Body of pancreas (tissue), 4 donors: Measurements from ENCODE around the gene SLC24A4. TPM values are rescaled to one million over a fixed set of nuclear protein-coding genes. Genes with fewer than 3 reads are reported as not detected.

Experiments
- ATAC-seq: fragments of 150-250 bp; one replicate; pipeline ENCODE4 v1.9.1; 2016
- DNase-seq, 4 donors: peaks; one replicate each; pipeline ENCODE4 v3.0.0-alpha.2; 2019
- H3K27ac ChIP-seq, 4 donors: fragments of 200-600 bp; sonication (generic); 1 replicate in 3 of 4; 2 replicates in 1 of 4; pipeline versions ENCODE4 v1.5.1 to v1.6.1; 2016 to 2019; ENCODE audit warnings: mild to moderate bottlenecking in 1 of 4, mixed read lengths in 1 of 4, moderate library complexity in 1 of 4
- H3K27me3 ChIP-seq, 2 donors: fragments of 200-600 bp; sonication (generic); one replicate each; pipeline ENCODE4 v1.6.0; 2016; ENCODE audit warnings: mild to moderate bottlenecking in 1 of 2
- H3K36me3 ChIP-seq, 2 donors: fragments of 200-600 bp; sonication (generic); replicated peaks in 1 of 2; 2 replicates each; pipeline ENCODE4 v1.5.1; 2016; ENCODE audit warnings: low read depth in 2 of 2; ENCODE audit not compliant: insufficient read depth in 1 of 2
- H3K4me1 ChIP-seq: fragments of 200-600 bp; sonication (generic); one replicate; pipeline ENCODE4 v1.6.0; 2016
- H3K4me3 ChIP-seq, 2 donors: fragments of 200-600 bp; sonication (generic); 1 replicate in 1 of 2; 2 replicates in 1 of 2; pipeline ENCODE4 v1.5.1; 2016 to 2019
- H3K9me3 ChIP-seq, 3 donors: fragments of 200-600 bp; sonication (generic); 1 replicate in 2 of 3; 2 replicates in 1 of 3; pipeline ENCODE4 v1.5.1; 2016
- POLR2A ChIP-seq, 3 donors: fragments of 450-650 bp; IDR thresholded peaks; one replicate each; pipeline ENCODE4 v1.6.1; 2016; ENCODE audit warnings: antibody characterized with exemption in 3 of 3, mild to moderate bottlenecking in 2 of 3
- WGBS, 2 donors: methylation state at CpG; one replicate each; pipeline ENCODE4 v1.1.5; 2017; 5-methylcytosine and 5-hydroxymethylcytosine counted together
- intact Hi-C: fragments of 100-400 bp; cut with DNase I; formaldehyde crosslinking; loops from one replicate; pipeline ENCODE4 v1.15.1; 2023
- total RNA-seq, 2 donors: library from RNA; depleted of rRNA; stranded (reverse); fragments of >200 nt; gene quantifications; one replicate each; pipeline ENCODE4 v1.1.0, GENCODE V29; 2016
- TF ChIP-seq, protein P1 (sequence below), 7 experiments: fragments of 450-650 bp in 4 of 7; fragments of 200-600 bp in 3 of 7; sonication (generic) in 3 of 7; IDR thresholded peaks; one replicate each; pipeline ENCODE4 v1.5.1; 2016 to 2019; ENCODE audit warnings: antibody characterized with exemption in 7 of 7

The SLC24A4 gene
- total RNA-seq, 2 donors from 2014 or later: 0.26 TPM; not detected in 1

GRCh38 chr14:92481386-92481785, 158.4 kb downstream of the SLC24A4 start:
- Histone ChIP-seq H3K9me3 (no peaks in the 10 kb centered on the region), H3K27ac (no peak overlapping the region), H3K4me3 (no peak overlapping the region), H3K4me1 (no peaks in the 10 kb centered on the region), H3K36me3 (no peaks in the 10 kb centered on the region), H3K27me3 (no peaks in the 10 kb centered on the region)
- DNase-seq (no peak), ATAC-seq (no peak)
- 25 to 27% methylated on average over 1 of the region's 1 CpG for WGBS, 2 donors
- TF ChIP-seq POLR2A (IDR thresholded peaks at IDR 0.05): no peak
- TF ChIP-seq, protein P1, sequence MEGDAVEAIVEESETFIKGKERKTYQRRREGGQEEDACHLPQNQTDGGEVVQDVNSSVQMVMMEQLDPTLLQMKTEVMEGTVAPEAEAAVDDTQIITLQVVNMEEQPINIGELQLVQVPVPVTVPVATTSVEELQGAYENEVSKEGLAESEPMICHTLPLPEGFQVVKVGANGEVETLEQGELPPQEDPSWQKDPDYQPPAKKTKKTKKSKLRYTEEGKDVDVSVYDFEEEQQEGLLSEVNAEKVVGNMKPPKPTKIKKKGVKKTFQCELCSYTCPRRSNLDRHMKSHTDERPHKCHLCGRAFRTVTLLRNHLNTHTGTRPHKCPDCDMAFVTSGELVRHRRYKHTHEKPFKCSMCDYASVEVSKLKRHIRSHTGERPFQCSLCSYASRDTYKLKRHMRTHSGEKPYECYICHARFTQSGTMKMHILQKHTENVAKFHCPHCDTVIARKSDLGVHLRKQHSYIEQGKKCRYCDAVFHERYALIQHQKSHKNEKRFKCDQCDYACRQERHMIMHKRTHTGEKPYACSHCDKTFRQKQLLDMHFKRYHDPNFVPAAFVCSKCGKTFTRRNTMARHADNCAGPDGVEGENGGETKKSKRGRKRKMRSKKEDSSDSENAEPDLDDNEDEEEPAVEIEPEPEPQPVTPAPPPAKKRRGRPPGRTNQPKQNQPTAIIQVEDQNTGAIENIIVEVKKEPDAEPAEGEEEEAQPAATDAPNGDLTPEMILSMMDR (IDR thresholded peaks at IDR 0.05): no peak
- intact Hi-C loops: no loop called here

DNA sequence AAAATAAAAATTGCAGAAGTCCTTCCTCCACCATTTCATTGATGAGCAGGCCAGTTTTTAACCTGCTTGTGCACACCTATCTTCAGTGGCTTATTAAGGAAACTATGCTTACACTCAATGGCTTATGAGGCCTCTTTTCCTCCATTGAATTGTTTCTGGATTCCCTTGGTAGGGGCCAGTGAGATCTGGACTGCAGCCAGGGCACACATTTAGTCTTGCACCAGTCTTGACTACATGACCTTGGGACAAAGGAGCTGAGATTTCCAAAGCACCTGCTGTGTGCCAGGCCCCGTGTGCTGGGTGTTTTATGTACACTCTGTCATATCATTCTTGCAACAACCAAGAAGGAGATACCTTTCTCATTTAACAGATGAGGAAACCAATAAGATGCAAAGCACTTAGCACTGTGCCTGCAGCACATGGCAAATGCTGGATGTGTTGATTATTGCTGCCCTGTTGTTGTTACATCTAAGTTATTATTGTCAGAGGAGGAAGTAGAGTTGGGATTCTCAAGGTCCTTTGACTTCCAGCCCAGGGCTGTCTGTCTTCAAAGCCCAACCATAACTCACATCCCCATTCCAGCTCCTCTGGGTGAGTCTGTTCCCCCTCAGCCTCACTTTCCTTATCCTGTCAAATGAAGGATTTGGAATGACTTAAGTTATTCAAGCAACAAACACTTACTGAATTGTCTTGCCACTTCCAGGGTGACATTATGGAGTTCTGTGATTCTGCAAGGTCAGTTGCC, 159.0 kb downstream of the SLC24A4 start:
- Histone ChIP-seq H3K4me1 (no peaks in the 10 kb centered on the region), H3K9me3 (no peaks in the 10 kb centered on the region), H3K36me3 (no peaks in the 10 kb centered on the region), H3K27me3 (no peaks in the 10 kb centered on the region), H3K27ac (no peak overlapping the region), H3K4me3 (no peak overlapping the region)
- 11 to 18% methylated on average over 1 of the region's 1 CpG for WGBS, 2 donors
- TF ChIP-seq, protein P1 (IDR thresholded peaks at IDR 0.05): no peak
- no peak for TF ChIP-seq POLR2A (IDR thresholded peaks at IDR 0.05)
- intact Hi-C loops: no loop called here
- no peak for ATAC-seq
- no peak for DNase-seq

- no peaks in the 10 kb centered on the region for H3K9me3 ChIP-seq
- no peaks in the 10 kb centered on the region for H3K27me3 ChIP-seq
- intact Hi-C loops: no loop called here
- no peak overlapping the region for H3K27ac ChIP-seq
- no peak for DNase-seq
- ATAC-seq: no peak
- H3K4me1 ChIP-seq: no peaks in the 10 kb centered on the region
- no peak overlapping the region for H3K4me3 ChIP-seq
- H3K36me3 ChIP-seq: no peaks in the 10 kb centered on the region
- no peak for TF ChIP-seq POLR2A (IDR thresholded peaks at IDR 0.05)
- TF ChIP-seq, protein P1 (IDR thresholded peaks at IDR 0.05): no peak
- 80 to 85% methylated on average over 9 of the region's 9 CpGs for WGBS, 2 donors
Measured at GRCh38 chr14:92482621-92483319, 159.8 kb downstream of the SLC24A4 start.

GRCh38 chr14:92484132-92484823, 161.3 kb downstream of the SLC24A4 start:
- DNase-seq (no peak), ATAC-seq (no peak)
- no peaks in the 10 kb centered on the region for H3K4me1 ChIP-seq
- H3K4me3 ChIP-seq: no peak overlapping the region
- H3K9me3 ChIP-seq: no peaks in the 10 kb centered on the region
- no peak overlapping the region for H3K27ac ChIP-seq
- TF ChIP-seq, protein P1 (IDR thresholded peaks at IDR 0.05): no peak
- no peak for TF ChIP-seq POLR2A (IDR thresholded peaks at IDR 0.05)
- no peaks in the 10 kb centered on the region for H3K27me3 ChIP-seq
- intact Hi-C loops: no loop called here
- H3K36me3 ChIP-seq: no peaks in the 10 kb centered on the region
- WGBS, 2 donors: 75 to 80% methylated on average over 7 of the region's 7 CpGs
